Measurements from ENCODE around the gene CTPS1. TPM values are rescaled to one million over a fixed set of nuclear protein-coding genes. Genes with fewer than 3 reads are reported as not detected.
A peak's percentile ranks its signal among the peaks of the same experiment; 100 is the strongest.

CTPS1 gene
- total RNA-seq, 4 donors from 2014 or later = 19.6 to 47.4 (median 36.5) TPM

GRCh38 chr1:40973912-40974311 is 5.6 kb upstream of the CTPS1 start:
- no peak overlapping the region for H3K4me3 ChIP-seq
- ATAC-seq = no peak
- 50% methylated on average over 1 of the region's 2 CpGs; no CpG with 5 or more reads in 1 of the 2 donors for WGBS, 2 donors (ENCODE audit: low coverage in 1 of 2)
- H3K9me3 ChIP-seq = no peaks in the 10 kb centered on the region
- no peaks in the 10 kb centered on the region for H3K36me3 ChIP-seq
- H3K27ac ChIP-seq = no peak overlapping the region
- H3K27me3 ChIP-seq = no peaks in the 10 kb centered on the region
- no peak for TF ChIP-seq POLR2A (IDR thresholded peaks at IDR 0.05)
- TF ChIP-seq EP300 (IDR thresholded peaks at IDR 0.05) = no peak
- TF ChIP-seq POLR2AphosphoS5 (IDR thresholded peaks at IDR 0.05) = no peak
- no peak for TF ChIP-seq CTCF (IDR thresholded peaks at IDR 0.05)
- H3K4me1 ChIP-seq = peaks cover 0 to 8% (median 0%) of the 10 kb centered on the region in 3 donors

GRCh38 chr1:40974945-40975344 is 4.6 kb upstream of the CTPS1 start:
- Histone ChIP-seq H3K27ac (no peak overlapping the region), H3K27me3 (no peaks in the 10 kb centered on the region), H3K4me3 (no peak overlapping the region), H3K9me3 (no peaks in the 10 kb centered on the region), H3K36me3 (no peaks in the 10 kb centered on the region), H3K4me1 (peaks cover 0 to 12% (median 0%) of the 10 kb centered on the region in 3 donors)
- no peak for ATAC-seq
- 73 to 84% methylated on average over 9 of the region's 9 CpGs for WGBS, 2 donors (ENCODE audit: low coverage in 1 of 2)
- no peak for TF ChIP-seq POLR2A (IDR thresholded peaks at IDR 0.05)
- TF ChIP-seq POLR2AphosphoS5 (IDR thresholded peaks at IDR 0.05) = no peak
- no peak for TF ChIP-seq EP300 (IDR thresholded peaks at IDR 0.05)
- TF ChIP-seq CTCF (IDR thresholded peaks at IDR 0.05) = no peak

GRCh38 chr1:40976952-40977690 is 2.4 kb upstream of the CTPS1 start:
- ATAC-seq = no peak
- H3K36me3 ChIP-seq = no peaks in the 10 kb centered on the region
- WGBS, 2 donors (ENCODE audit: low coverage in 1 of 2) = 67 to 78% methylated on average over 5 of the region's 5 CpGs

GRCh38 chr1:40977716-40978115 is 1.8 kb upstream of the CTPS1 start:
- TF ChIP-seq CTCF (IDR thresholded peaks at IDR 0.05) = no peak
- no peak for TF ChIP-seq POLR2A (IDR thresholded peaks at IDR 0.05)
- TF ChIP-seq EP300 (IDR thresholded peaks at IDR 0.05) = no peak
- TF ChIP-seq POLR2AphosphoS5 (IDR thresholded peaks at IDR 0.05) = no peak
- no peak for ATAC-seq
- H3K36me3 ChIP-seq = no peaks in the 10 kb centered on the region
- H3K4me3 ChIP-seq = no peak overlapping the region
- H3K27ac ChIP-seq = no peak overlapping the region
- no peaks in the 10 kb centered on the region for H3K27me3 ChIP-seq
- H3K9me3 ChIP-seq = no peaks in the 10 kb centered on the region
- WGBS, 2 donors (ENCODE audit: low coverage in 1 of 2) = 100% methylated on average over 1 of the region's 1 CpG; no CpG with 5 or more reads in 1 of the 2 donors
- peaks cover 0 to 40% (median 15%) of the 10 kb centered on the region in 3 donors for H3K4me1 ChIP-seq

More at GRCh38 chr1:40976952-40977690, 2.4 kb upstream of the CTPS1 start:
- Histone ChIP-seq H3K27me3 (no peaks in the 10 kb centered on the region), H3K4me3 (no peak overlapping the region), H3K9me3 (no peaks in the 10 kb centered on the region), H3K27ac (no peak overlapping the region), H3K4me1 (peaks cover 0 to 34% (median 15%) of the 10 kb centered on the region in 3 donors)
- no peak for TF ChIP-seq EP300 (IDR thresholded peaks at IDR 0.05)
- TF ChIP-seq POLR2AphosphoS5 (IDR thresholded peaks at IDR 0.05) = no peak
- TF ChIP-seq CTCF (IDR thresholded peaks at IDR 0.05) = no peak
- no peak for TF ChIP-seq POLR2A (IDR thresholded peaks at IDR 0.05)

GRCh38 chr1:40978886-40979240 is 633 bp upstream of the CTPS1 start:
- WGBS, 2 donors (ENCODE audit: low coverage in 1 of 2) = 53% methylated on average over 8 of the region's 17 CpGs; no CpG with 5 or more reads in 1 of the 2 donors

More at GRCh38 chr1:40978886-40979240, 633 bp upstream of the CTPS1 start:
- ATAC-seq = no peak
- Histone ChIP-seq H3K27ac (peak overlapping the region; percentile 55 to 95 (median 92)), H3K9me3 (no peaks in the 10 kb centered on the region), H3K4me1 (peaks cover 0 to 51% (median 17%) of the 10 kb centered on the region in 3 donors), H3K27me3 (no peaks in the 10 kb centered on the region), H3K36me3 (peaks cover 0 to 3% of the 10 kb centered on the region in 2 donors), H3K4me3 (peak overlapping the region; percentile 60 to 76)
- no peak for TF ChIP-seq POLR2A (IDR thresholded peaks at IDR 0.05)

Measured in gastroesophageal sphincter (tissue), 4 donors.